Omental fat pad (tissue), 4 donors: ENCODE data around the gene ENPP1. TPM values are rescaled to one million over a fixed set of nuclear protein-coding genes. Genes with fewer than 3 reads are reported as not detected.
"Not testable (repeated sequence)": the region's sequence is repeated elsewhere in the genome, so short reads cannot be mapped to it uniquely, and the experiment has no call there.

ENCODE experiments used
- ATAC-seq: fragments of 150-250 bp; one replicate; pipeline ENCODE4 v1.9.1; 2016; ENCODE audit warnings: mild to moderate bottlenecking, moderate library complexity; ENCODE audit not compliant: low FRiP score
- DNase-seq: peaks from one replicate; pipeline ENCODE4 v3.0.0-alpha.2; 2019; ENCODE audit warnings: low spot score
- total RNA-seq, 4 donors: library from RNA; depleted of rRNA; stranded (reverse); fragments of >200 nt; gene quantifications; one replicate each; pipeline ENCODE4 v1.1.0, GENCODE V29; 2016
- TF ChIP-seq, protein P1 (sequence below), 3 donors: fragments of 450-650 bp; IDR thresholded peaks; one replicate each; pipeline ENCODE4 v1.5.1; 2016 to 2017; ENCODE audit warnings: antibody characterized with exemption in 3 of 3, mild to moderate bottlenecking in 3 of 3, moderate library complexity in 2 of 3

Gene ENPP1
- total RNA-seq, 4 donors from 2014 or later = 10.9 to 60.8 (median 19.3) TPM

DNA sequence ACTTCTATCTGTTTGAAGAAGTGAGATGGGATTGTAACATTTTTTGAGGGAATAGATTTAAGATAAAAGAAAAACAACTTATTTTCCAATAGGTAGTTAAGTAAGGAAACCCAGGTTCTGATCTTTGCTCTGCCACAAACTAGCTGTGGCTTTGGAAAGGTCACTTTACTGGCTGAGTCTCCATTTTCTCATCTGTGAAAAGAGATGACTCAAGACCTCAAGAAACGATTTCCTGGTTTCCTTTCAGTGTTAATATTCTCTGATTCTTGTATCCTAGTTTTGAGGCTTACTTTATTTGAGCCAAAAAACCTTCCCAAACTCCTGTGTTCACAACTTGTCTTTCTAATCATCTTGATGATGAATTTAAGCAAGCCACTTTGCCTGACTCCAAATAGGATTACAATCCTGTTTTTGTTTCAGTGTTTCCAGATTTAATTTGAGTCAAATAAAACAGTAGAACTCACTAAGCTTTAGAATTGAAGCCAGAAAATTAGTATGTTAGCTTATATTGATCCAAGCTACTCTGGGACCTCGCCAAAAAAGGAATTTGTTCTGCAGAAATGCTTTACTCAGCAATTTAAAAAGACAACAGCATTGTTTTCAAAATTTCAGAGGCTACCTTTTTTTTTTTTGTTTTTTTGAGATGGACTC, 51.1 kb downstream of the ENPP1 start:
- no peak for ATAC-seq
- no peak for DNase-seq
- TF ChIP-seq, protein P1, sequence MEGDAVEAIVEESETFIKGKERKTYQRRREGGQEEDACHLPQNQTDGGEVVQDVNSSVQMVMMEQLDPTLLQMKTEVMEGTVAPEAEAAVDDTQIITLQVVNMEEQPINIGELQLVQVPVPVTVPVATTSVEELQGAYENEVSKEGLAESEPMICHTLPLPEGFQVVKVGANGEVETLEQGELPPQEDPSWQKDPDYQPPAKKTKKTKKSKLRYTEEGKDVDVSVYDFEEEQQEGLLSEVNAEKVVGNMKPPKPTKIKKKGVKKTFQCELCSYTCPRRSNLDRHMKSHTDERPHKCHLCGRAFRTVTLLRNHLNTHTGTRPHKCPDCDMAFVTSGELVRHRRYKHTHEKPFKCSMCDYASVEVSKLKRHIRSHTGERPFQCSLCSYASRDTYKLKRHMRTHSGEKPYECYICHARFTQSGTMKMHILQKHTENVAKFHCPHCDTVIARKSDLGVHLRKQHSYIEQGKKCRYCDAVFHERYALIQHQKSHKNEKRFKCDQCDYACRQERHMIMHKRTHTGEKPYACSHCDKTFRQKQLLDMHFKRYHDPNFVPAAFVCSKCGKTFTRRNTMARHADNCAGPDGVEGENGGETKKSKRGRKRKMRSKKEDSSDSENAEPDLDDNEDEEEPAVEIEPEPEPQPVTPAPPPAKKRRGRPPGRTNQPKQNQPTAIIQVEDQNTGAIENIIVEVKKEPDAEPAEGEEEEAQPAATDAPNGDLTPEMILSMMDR (IDR thresholded peaks at IDR 0.05) = no peak

DNA sequence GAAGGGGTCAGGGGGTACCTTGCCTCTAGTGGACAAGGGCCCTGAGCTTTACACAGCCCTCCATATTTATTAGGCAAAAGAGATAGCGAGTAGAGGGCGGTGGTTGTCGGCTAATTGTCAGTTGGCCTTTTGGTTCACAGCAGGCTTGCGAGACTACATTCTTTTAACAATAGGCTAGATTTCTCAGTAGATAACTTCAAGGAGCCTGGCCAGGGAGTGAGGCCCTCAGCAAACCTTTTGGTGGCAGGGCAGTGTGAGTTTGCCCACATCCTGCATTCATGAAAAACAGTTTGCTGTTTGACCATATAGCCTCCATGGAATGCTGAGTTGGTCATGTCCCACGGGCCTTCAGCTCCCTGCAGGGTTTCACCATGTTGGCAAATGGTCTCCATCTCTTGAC, 51.8 kb downstream of the ENPP1 start:
- not testable (repeated sequence) for DNase-seq, ATAC-seq

DNA sequence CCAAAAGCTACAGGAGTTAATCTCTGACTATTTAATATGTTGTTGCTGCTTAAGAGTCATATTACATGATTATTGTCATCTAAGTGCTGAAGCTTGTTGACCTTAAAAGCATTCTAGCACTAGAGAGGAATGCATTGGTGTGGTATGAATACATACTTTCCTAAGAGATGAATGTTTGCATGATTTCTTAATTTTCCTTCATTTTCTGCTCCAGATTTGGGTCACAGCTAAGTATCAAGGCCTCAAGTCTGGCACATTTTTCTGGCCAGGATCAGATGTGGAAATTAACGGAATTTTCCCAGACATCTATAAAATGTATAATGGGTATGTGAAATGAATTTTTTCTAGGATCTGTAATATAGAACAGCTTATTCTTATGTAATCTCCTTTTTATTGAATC, 53.6 kb downstream of the ENPP1 start:
- TF ChIP-seq, protein P1 (IDR thresholded peaks at IDR 0.05) = no peak
- no peak for ATAC-seq
- DNase-seq = no peak

DNA sequence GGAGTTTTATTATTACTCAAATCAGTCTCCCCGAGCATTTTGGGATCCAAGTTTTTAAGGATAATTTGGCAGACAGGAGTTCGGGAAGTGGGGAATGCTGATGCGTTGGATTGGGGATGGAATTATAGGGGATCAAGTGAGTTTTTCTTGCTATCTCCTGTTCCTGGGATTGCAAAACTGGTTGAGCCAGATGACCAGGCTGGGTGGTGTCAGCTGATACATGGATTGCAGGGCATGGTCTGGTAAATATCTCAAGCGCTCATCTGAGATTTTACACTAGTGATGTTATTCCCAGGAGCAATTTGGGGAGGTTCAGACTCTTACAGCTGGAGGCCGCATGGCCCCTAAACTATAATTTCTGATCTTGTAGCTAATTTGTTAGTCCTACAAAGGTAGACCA, 54.7 kb downstream of the ENPP1 start:
- ATAC-seq (no peak), DNase-seq (no peak)
- TF ChIP-seq, protein P1 (IDR thresholded peaks at IDR 0.05) = no peak

DNA sequence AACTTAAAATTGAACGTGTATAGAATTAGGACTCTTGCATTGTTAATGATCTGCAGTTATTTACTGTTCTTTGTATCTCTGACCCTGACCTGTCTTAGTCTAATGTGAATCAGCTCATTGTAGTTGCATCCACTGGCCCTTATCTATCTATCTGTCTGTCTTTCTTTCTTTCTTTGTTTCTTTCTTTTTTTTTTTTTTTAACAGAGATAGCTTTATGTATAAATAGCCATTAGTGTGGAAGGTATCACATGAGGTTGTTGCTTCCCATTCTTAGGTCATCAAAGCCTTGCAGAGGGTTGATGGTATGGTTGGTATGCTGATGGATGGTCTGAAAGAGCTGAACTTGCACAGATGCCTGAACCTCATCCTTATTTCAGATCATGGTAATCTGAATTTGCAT, 59.9 kb downstream of the ENPP1 start:
- no peak for ATAC-seq
- TF ChIP-seq, protein P1 (IDR thresholded peaks at IDR 0.05) = no peak
- DNase-seq = no peak

DNA sequence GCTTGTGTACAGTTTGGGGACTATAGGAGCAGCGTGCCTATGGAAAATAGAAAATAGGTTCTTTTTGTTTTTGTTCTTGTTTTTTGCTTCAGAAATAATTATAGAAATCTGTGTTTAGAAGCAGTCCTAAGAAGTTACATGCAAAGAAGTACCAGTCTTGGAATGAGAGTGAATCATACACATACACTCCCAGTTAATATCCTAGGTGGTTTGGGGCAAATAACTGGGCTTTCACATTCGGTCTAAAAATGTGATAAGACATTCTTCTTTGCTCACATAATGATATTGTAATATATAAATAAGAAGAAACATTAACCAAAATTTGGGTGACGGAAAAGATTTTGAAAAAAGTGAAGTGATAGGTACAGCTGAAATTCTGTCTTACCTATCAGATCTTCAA, 61.0 kb downstream of the ENPP1 start:
- ATAC-seq (no peak), DNase-seq (no peak)
- TF ChIP-seq, protein P1 (IDR thresholded peaks at IDR 0.05) = no peak

DNA sequence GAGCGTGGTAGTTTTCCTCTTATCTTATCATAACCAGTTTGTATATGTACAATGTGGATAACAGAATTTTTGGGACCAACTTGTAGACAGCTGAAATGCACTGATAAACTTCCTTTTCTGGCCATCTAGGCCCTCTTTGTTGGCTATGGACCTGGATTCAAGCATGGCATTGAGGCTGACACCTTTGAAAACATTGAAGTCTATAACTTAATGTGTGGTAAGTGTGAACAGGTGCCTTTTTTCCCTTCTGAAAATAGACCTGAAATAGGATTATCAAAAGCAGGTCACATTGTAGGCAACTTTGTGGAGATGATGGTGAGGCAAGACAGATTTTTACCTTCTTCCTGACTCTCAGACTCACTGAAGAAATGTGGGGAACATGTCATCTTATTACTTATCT, 67.8 kb downstream of the ENPP1 start:
- DNase-seq (no peak), ATAC-seq (no peak)
- TF ChIP-seq, protein P1 (IDR thresholded peaks at IDR 0.05) = no peak
